ENCODE measurements around the gene PTPRB.

- no peak for TF ChIP-seq CTCF (IDR thresholded peaks at IDR 0.05 in 8 of 11, conservative IDR thresholded peaks at IDR 0.05 in 3 of 11)
- TF ChIP-seq POLR2A (IDR thresholded peaks at IDR 0.05), result no peak
Measured at GRCh38 chr12:70617450-70617849, 19.8 kb downstream of the PTPRB start.

All from spleen (tissue), 7 donors.